ENCODE results near the gene LARP6.

LARP6 gene

GRCh38 chr15:70794596-70795310 lies 59.2 kb downstream of the LARP6 start:
- Mint-ChIP-seq H3K4me1 (peaks cover 25% of the 10 kb centered on the region), H3K36me3 (ENCODE audit: low read depth) (no peaks in the 10 kb centered on the region), H3K27me3 (ENCODE audit: low read depth) (no peaks in the 10 kb centered on the region), H3K27ac (peak overlapping the region; percentile 46 to 85 (median 69)), H3K4me3 (no peak overlapping the region), H3K9me3 (no peaks in the 10 kb centered on the region)
- no peak for TF ChIP-seq CTCF (IDR thresholded peaks at IDR 0.05; ENCODE audit: unreplicated experiment in 3 of 3)

GRCh38 chr15:70793694-70794093 lies 60.3 kb downstream of the LARP6 start:
- Mint-ChIP-seq H3K27ac (peak overlapping the region in 1 of 3 experiments; percentile 85), H3K4me3 (no peak overlapping the region), H3K36me3 (ENCODE audit: low read depth) (no peaks in the 10 kb centered on the region), H3K4me1 (peaks cover 23% of the 10 kb centered on the region), H3K27me3 (ENCODE audit: low read depth) (no peaks in the 10 kb centered on the region), H3K9me3 (no peaks in the 10 kb centered on the region)
- TF ChIP-seq CTCF (IDR thresholded peaks at IDR 0.05; ENCODE audit: unreplicated experiment in 3 of 3): no peak

- no peak overlapping the region for H3K4me3 Mint-ChIP-seq
- no peaks in the 10 kb centered on the region for H3K36me3 Mint-ChIP-seq (ENCODE audit: low read depth)
- H3K27ac Mint-ChIP-seq: peak overlapping the region in 2 of 3 experiments; percentile 26 to 27
- no peaks in the 10 kb centered on the region for H3K9me3 Mint-ChIP-seq
- H3K4me1 Mint-ChIP-seq: peaks cover 23% of the 10 kb centered on the region
- H3K27me3 Mint-ChIP-seq (ENCODE audit: low read depth): no peaks in the 10 kb centered on the region
- no peak for TF ChIP-seq CTCF (IDR thresholded peaks at IDR 0.05; ENCODE audit: unreplicated experiment in 3 of 3)
Observed at GRCh38 chr15:70792171-70792573, 61.8 kb downstream of the LARP6 start.

GRCh38 chr15:70791259-70791658 lies 62.7 kb downstream of the LARP6 start:
- no peak overlapping the region for H3K4me3 Mint-ChIP-seq
- H3K27me3 Mint-ChIP-seq (ENCODE audit: low read depth): no peaks in the 10 kb centered on the region
- no peaks in the 10 kb centered on the region for H3K36me3 Mint-ChIP-seq (ENCODE audit: low read depth)
- H3K9me3 Mint-ChIP-seq: no peaks in the 10 kb centered on the region
- no peak overlapping the region for H3K27ac Mint-ChIP-seq
- peaks cover 23% of the 10 kb centered on the region for H3K4me1 Mint-ChIP-seq
- TF ChIP-seq CTCF (IDR thresholded peaks at IDR 0.05; ENCODE audit: unreplicated experiment in 3 of 3): no peak

GRCh38 chr15:70789213-70789612 lies 64.7 kb downstream of the LARP6 start:
- no peak for TF ChIP-seq CTCF (IDR thresholded peaks at IDR 0.05; ENCODE audit: unreplicated experiment in 3 of 3)
- no peaks in the 10 kb centered on the region for H3K9me3 Mint-ChIP-seq
- no peak overlapping the region for H3K27ac Mint-ChIP-seq
- no peak overlapping the region for H3K4me3 Mint-ChIP-seq
- H3K4me1 Mint-ChIP-seq: peaks cover 13% of the 10 kb centered on the region
- peaks cover under 1% of the 10 kb centered on the region for H3K27me3 Mint-ChIP-seq (ENCODE audit: low read depth)
- no peaks in the 10 kb centered on the region for H3K36me3 Mint-ChIP-seq (ENCODE audit: low read depth)

All from nephron (organoid).